SJSA1 (cell line): ENCODE data around the gene MDC1. TPM values are rescaled to one million over a fixed set of nuclear protein-coding genes. Genes with fewer than 3 reads are reported as not detected.

ENCODE experiments used
- DNase-seq, 2 experiments: peaks; one replicate each; pipeline ENCODE4 v3.0.0-alpha.2; 2015 to 2020; ENCODE audit warnings: low spot score in 2 of 2, low read depth in 1 of 2
- H3K27ac ChIP-seq: fragments of 250-450 bp; sonication (Bioruptor Pico); 2 replicates; pipeline ENCODE4 v1.5.1; 2020; ENCODE audit warnings: mild to moderate bottlenecking, moderate library complexity
- H3K27me3 ChIP-seq: fragments of 250-450 bp; sonication (Bioruptor Pico); replicated peaks from 2 replicates; pipeline ENCODE4 v1.5.1; 2020; ENCODE audit warnings: mild to moderate bottlenecking, moderate library complexity
- H3K36me3 ChIP-seq: fragments of 250-450 bp; sonication (Bioruptor Pico); 2 replicates; pipeline ENCODE4 v1.5.1; 2020; ENCODE audit warnings: mild to moderate bottlenecking
- H3K4me1 ChIP-seq: fragments of 250-450 bp; sonication (Bioruptor Pico); replicated peaks from 2 replicates; pipeline ENCODE4 v1.6.1; 2021; ENCODE audit warnings: mild to moderate bottlenecking
- H3K4me3 ChIP-seq: fragments of 250-450 bp; sonication (Bioruptor Pico); 2 replicates; pipeline ENCODE4 v1.5.1; 2020; ENCODE audit warnings: mild to moderate bottlenecking
- H3K9me3 ChIP-seq: fragments of 250-450 bp; sonication (Bioruptor Pico); replicated peaks from 2 replicates; pipeline ENCODE4 v1.5.1; 2020; ENCODE audit warnings: mild to moderate bottlenecking
- total RNA-seq: library from RNA; depleted of rRNA; stranded (reverse); fragments of >200 nt; shearing (Covaris generic); gene quantifications from 2 replicates; pipeline ENCODE4 v1.2.3, GENCODE V29; 2014

MDC1 gene
- total RNA-seq, 1 experiment from 2014 or later, result 8.6 TPM

GRCh38 chr6:30712441-30712945 is 4.6 kb downstream of the MDC1 start:
- no peak overlapping the region for H3K27ac ChIP-seq
- no peak overlapping the region for H3K4me3 ChIP-seq
- peaks cover 10% of the 10 kb centered on the region for H3K4me1 ChIP-seq
- no peak for DNase-seq
- no peaks in the 10 kb centered on the region for H3K27me3 ChIP-seq
- H3K9me3 ChIP-seq, result no peaks in the 10 kb centered on the region
- peaks cover 66% of the 10 kb centered on the region for H3K36me3 ChIP-seq

DNA sequence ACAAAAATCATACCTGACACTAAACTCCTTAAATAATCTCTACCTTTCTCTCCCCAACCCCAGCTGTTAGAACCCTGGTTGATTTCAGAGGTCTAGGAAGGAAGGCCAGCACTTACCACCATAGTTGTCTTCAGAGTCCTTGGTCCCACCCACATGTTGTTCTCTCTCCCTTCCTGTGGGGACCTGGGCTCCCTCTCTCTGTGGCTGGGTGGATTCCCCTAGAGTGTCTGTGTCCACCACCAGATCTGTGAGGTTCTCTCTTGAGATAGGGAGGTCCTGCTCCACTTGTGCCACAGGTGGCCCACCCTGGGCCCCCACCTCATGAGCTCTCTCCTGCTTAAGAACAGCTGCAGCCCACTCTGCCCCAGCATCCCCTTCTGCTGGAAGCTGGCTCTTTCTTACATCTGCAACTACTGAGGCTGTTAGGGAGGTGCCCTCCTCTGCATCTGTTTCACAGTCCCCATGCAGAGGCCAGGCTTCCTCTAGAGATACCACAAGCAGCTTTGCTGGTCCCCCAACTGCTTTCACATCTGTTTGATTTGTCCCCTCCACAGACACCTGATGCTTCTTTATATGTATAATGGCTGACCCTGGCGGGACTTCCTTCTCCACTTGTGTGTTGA is 5.2 kb downstream of the MDC1 start:
- Histone ChIP-seq H3K4me1 (peaks cover 8% of the 10 kb centered on the region), H3K4me3 (no peak overlapping the region), H3K27me3 (no peaks in the 10 kb centered on the region), H3K36me3 (peaks cover 73% of the 10 kb centered on the region), H3K27ac (no peak overlapping the region), H3K9me3 (no peaks in the 10 kb centered on the region)
- no peak for DNase-seq

- DNase-seq, result no peak
- no peaks in the 10 kb centered on the region for H3K9me3 ChIP-seq
- no peak overlapping the region for H3K4me3 ChIP-seq
- no peaks in the 10 kb centered on the region for H3K4me1 ChIP-seq
- no peak overlapping the region for H3K27ac ChIP-seq
- H3K36me3 ChIP-seq, result peaks cover 64% of the 10 kb centered on the region
- no peaks in the 10 kb centered on the region for H3K27me3 ChIP-seq
Measured at GRCh38 chr6:30709101-30709868, 7.8 kb downstream of the MDC1 start.

GRCh38 chr6:30707281-30707850 is 9.7 kb downstream of the MDC1 start:
- no peaks in the 10 kb centered on the region for H3K27me3 ChIP-seq
- H3K36me3 ChIP-seq, result peaks cover 53% of the 10 kb centered on the region
- H3K27ac ChIP-seq, result no peak overlapping the region
- H3K9me3 ChIP-seq, result no peaks in the 10 kb centered on the region
- no peaks in the 10 kb centered on the region for H3K4me1 ChIP-seq
- DNase-seq, result no peak
- H3K4me3 ChIP-seq, result no peak overlapping the region

GRCh38 chr6:30705620-30706019 is 11.5 kb downstream of the MDC1 start:
- H3K36me3 ChIP-seq, result peaks cover 35% of the 10 kb centered on the region
- no peak overlapping the region for H3K27ac ChIP-seq
- H3K9me3 ChIP-seq, result no peaks in the 10 kb centered on the region
- DNase-seq, result no peak
- H3K4me3 ChIP-seq, result no peak overlapping the region
- H3K4me1 ChIP-seq, result no peaks in the 10 kb centered on the region
- H3K27me3 ChIP-seq, result no peaks in the 10 kb centered on the region

GRCh38 chr6:30703821-30704220 is 13.3 kb downstream of the MDC1 start:
- Histone ChIP-seq H3K4me1 (no peaks in the 10 kb centered on the region), H3K27me3 (no peaks in the 10 kb centered on the region), H3K27ac (no peak overlapping the region), H3K4me3 (no peak overlapping the region), H3K9me3 (no peaks in the 10 kb centered on the region), H3K36me3 (peaks cover 35% of the 10 kb centered on the region)
- no peak for DNase-seq

DNA sequence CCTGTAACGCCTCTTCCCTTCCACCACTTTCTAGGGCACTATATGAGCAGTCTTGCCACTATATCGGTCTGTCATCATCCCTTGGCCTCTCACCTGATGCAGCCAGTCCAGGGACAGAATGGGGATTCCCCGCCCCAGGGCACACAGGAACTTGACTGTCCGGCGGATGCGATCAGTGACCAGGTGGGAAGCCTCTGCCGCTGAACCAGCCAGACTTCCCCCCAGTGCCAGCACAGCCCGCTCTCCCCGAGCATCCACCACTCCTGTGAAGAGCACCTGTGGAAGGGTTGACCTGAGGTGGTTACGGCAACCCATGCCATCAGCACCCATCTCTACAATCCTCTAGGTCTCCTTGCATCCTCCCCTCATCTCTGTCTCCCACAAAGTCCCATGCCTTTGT is 14.1 kb downstream of the MDC1 start:
- Histone ChIP-seq H3K27ac (no peak overlapping the region), H3K27me3 (no peaks in the 10 kb centered on the region), H3K4me3 (no peak overlapping the region), H3K36me3 (peaks cover 30% of the 10 kb centered on the region), H3K4me1 (no peaks in the 10 kb centered on the region), H3K9me3 (no peaks in the 10 kb centered on the region)
- no peak for DNase-seq

DNA sequence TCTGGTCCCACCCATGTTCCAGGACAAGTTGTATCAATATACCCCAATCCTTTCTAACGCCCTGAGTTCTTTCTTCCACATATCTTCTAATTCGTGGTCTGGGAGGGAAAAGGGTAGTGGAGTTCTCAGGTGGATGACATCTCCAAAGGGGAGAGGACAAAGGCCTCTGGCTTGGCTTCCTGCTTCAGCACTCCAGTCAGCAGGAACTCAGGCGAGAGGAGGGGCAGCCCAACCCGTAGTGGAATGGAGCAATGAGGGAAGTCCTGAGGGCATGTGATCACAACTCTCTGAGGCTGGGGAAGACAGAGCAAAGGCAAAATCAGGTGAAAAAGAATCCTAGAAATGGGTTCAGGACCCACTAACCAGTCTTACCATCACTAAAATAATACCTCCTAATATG is 16.7 kb downstream of the MDC1 start:
- H3K4me3 ChIP-seq, result no peak overlapping the region
- no peak for DNase-seq
- H3K9me3 ChIP-seq, result no peaks in the 10 kb centered on the region
- no peaks in the 10 kb centered on the region for H3K27me3 ChIP-seq
- peaks cover 17% of the 10 kb centered on the region for H3K36me3 ChIP-seq
- H3K4me1 ChIP-seq, result no peaks in the 10 kb centered on the region
- H3K27ac ChIP-seq, result no peak overlapping the region

GRCh38 chr6:30696432-30696831 is 20.6 kb downstream of the MDC1 start:
- H3K4me1 ChIP-seq, result peaks cover 3% of the 10 kb centered on the region
- no peak overlapping the region for H3K27ac ChIP-seq
- no peak overlapping the region for H3K4me3 ChIP-seq
- DNase-seq, result no peak
- H3K27me3 ChIP-seq, result no peaks in the 10 kb centered on the region
- H3K36me3 ChIP-seq, result peaks cover 9% of the 10 kb centered on the region; the same call in 1 of the 2 replicates
- H3K9me3 ChIP-seq, result no peaks in the 10 kb centered on the region

- DNase-seq, result no peak
- H3K27me3 ChIP-seq, result no peaks in the 10 kb centered on the region
- peak overlapping the region; percentile 27 for H3K27ac ChIP-seq
- peaks cover 36% of the 10 kb centered on the region for H3K4me1 ChIP-seq
- no peaks in the 10 kb centered on the region for H3K9me3 ChIP-seq
- H3K36me3 ChIP-seq, result no peaks in the 10 kb centered on the region
- H3K4me3 ChIP-seq, result peak overlapping the region; percentile 49
Measured at GRCh38 chr6:30691208-30691847, 25.8 kb downstream of the MDC1 start.

DNA sequence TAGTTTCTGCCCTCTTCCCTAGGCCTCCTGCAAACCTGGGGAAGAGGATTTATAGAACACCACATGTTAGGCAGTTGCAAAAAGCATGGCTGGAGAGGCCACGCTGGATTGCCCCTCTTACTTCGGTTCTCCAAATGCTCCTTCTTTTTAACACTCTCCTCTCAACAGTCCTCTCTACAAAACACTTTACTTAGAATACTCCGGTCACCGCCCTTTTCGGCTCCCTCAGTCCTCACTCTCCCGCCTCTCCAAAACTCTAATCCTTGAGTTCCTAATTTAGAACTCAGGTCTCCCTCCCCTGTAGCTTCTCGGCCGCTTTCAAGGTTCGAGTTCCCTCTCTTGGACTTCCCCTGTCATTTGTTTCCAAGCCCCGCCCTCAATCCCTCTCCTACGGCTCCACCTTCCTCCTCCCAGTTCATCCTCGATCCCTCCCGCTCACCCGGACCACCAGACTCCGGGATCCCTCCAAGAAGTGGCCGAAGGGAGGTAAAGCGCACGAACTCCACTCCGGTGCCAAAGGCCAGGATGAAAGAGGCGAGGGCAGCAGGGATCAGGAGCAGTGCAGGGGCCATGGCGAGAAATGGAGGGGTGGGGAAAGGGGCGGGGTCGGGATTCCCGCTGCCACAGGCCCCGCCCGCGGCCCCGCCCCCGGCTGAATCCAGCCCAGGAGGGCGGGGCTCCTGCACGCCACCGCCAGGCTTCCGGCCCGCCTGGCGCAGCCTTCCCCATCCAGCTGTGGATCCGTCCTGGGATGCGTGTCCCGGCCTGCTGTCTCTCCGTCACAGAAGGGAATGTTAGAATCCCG is 26.5 kb downstream of the MDC1 start, which contains the start of gene NRM:
Gene NRM, minus strand, starts transcription at position 582 of the 805 bp plus-strand sequence. Its CDS starts 10 bp downstream, at position 572.
- H3K27ac ChIP-seq, result peak within 1 kb of the TSS; percentile 27
- H3K4me1 ChIP-seq, result peaks cover 41% of the 10 kb centered on the region
- H3K27me3 ChIP-seq, result no peaks in the 10 kb centered on the region
- H3K9me3 ChIP-seq, result no peaks in the 10 kb centered on the region
- H3K4me3 ChIP-seq, result peak within 1 kb of the TSS; percentile 49
- peak; percentile 91 to 95 for DNase-seq
- H3K36me3 ChIP-seq, result peaks cover 5% of the 10 kb centered on the region

GRCh38 chr6:30689985-30690384 is 27.1 kb downstream of the MDC1 start:
- H3K4me1 ChIP-seq, result peaks cover 48% of the 10 kb centered on the region
- no peak for DNase-seq
- H3K27me3 ChIP-seq, result no peaks in the 10 kb centered on the region
- peaks cover 11% of the 10 kb centered on the region for H3K36me3 ChIP-seq
- H3K4me3 ChIP-seq, result peak overlapping the region; percentile 49
- no peak overlapping the region for H3K27ac ChIP-seq
- no peaks in the 10 kb centered on the region for H3K9me3 ChIP-seq
